Activated naive CD4-positive, alpha-beta T cell treated with anti-CD3 and anti-CD28 coated beads, Interleukin-2, amount 10 ng/mL, durations not matched to agents 5 hours and 36 hours (primary cell): ENCODE results near the gene DLST. TPM values are rescaled to one million over a fixed set of nuclear protein-coding genes. Genes with fewer than 3 reads are reported as not detected.

Source experiments
- total RNA-seq, 2 experiments: library from RNA; stranded (reverse); gene quantifications; one replicate each; pipeline ENCODE4 v1.2.3, GENCODE V29; 2021

The DLST gene
- total RNA-seq, result 10 to 100 TPM; 97.8 to 99.2 TPM

DNA sequence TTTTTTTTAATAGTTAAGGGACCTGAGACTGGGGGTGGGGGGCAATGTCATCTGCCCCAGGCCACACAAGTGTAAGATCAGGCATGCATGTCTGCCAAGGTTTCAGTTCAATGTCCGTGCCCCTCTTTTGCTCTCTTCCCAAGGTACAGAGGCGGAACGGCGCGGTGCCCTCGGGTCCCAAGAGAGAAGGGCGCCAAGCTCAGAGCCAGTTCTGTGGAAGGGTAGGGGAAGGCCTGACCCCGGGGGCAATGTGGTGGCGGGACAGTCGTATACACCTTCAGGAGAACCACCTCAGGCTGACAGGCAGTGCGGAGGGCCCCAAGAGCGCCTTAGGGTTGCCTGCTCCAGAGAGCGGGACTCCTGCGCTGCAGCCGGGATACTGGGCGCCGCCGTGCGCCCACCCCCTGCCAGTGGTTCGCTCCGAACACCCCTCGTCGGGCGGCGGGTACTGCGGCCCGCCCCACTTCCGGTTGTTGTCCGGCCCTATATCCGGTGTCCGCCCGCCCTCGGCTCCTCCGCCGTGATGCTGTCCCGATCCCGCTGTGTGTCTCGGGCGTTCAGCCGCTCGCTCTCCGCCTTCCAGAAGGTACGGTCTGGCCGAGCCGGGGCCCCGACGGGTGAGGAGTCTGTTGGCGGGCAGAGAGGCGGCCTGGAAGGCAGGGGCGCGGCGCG lies at the start of gene DLST:
Gene DLST (plus strand): TSS at position 486 of the 672 bp plus-strand sequence. CDS start 38 bp downstream, at position 524.

DNA sequence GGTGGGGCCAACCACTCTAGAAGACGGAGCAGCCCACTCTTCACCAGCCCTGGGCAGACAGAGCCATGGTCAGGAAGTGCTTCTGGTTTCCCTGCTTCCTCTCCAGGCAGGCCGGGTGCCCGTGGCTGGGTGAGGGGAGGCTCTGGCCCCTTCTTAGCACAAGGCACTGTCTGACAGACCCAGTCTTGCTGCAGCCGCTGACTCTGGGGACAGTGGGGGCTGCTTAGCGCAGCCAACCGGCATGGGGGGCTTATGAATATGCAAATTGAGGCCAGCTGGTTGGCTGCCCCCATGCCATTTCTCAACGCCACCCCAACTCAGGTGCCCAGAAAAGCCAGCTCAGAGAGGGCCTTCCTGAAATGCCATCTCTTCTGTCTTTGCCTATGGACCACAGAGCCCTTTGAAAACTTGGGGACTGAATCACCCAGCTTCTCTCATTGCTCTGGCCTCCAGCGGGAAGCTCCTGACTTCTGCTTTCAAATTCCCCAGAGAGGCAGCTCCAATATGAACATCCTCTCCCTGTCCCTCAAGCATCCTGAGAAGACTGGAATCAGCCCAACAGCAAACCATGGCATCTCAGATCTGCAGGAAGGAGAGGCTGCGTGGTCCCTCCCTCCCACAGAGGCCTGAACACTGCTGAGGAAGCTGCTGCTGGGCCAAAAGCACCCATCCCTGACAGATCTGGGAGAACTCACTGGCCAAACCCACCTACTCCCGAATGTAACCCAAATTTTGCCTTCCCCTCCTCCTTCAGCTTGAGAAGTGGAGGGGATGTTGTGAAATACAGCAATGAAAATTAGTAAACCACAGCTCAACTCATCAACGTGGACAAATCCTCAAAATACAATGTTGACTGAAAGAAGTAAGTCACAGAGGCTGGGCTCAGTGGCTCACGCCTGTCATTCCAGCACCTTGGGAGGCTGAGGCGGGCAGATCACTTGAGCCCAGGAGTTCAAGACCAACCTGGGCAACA lies 5.5 kb upstream of the DLST start, which contains the start of gene PROX2:
Gene PROX2 (minus strand): TSS at position 205 of the 973 bp plus-strand sequence. CDS start 12,311 bp downstream, outside the sequence.

DNA sequence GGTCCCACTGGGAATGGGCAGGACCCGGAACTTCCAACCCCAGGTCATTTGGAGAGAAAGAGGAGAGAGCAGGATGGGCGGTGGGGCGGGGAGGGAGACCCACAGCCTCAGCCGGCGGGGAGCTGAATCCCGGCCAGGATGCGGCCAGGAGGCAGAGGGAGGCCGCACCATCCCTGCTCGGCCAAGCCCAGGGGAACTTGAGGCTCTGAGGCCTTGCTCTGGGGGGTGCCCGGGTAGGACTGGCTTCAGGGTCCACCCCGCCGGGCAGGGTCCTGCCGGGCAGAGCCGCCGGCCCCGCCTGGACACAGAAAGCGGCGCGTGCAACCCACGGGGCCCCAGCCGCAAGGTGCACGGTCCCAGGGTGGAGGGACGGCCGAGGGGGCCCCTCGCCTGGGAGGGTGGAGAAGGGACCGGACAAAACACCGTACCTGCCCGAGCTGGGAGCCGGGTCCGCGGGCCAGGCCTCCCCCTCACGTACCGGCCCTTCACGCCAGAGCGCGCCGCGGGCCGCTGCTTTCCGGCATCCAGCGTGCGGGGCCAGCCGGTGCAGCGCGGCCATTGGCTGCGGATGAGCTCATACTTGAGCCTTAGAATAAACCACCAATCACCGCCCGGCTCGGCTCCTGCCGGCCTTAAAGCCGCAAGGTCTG lies 41.2 kb downstream of the DLST start, which contains the start of gene RPS6KL1:
Gene RPS6KL1 (minus strand): TSS at position 509 of the 650 bp plus-strand sequence. CDS start 1,719 bp downstream, outside the sequence.

Other genes starting within 250 kb of the DLST start
- gene AREL1, start 168.8 kb upstream of the DLST start, total RNA-seq, result 10 to 100 TPM; 38.2 to 40.8 TPM
- gene FCF1, start 168.8 kb upstream of the DLST start, total RNA-seq, result 10 to 100 TPM; 56.1 to 57.8 TPM
- gene YLPM1, start 118.6 kb upstream of the DLST start, total RNA-seq, result 10 to 100 TPM; 65.0 to 66.2 TPM
- not detected for gene PROX2, start 5.8 kb upstream of the DLST start, total RNA-seq
- gene RPS6KL1, start 41.3 kb downstream of the DLST start, total RNA-seq, result 1 to 10 TPM; 5.3 to 7.6 TPM
- under 1 TPM in 1 of 2 experiments, not detected in 1; 0.12 TPM for gene PGF, start 73.7 kb downstream of the DLST start, total RNA-seq
- gene EIF2B2, start 121.0 kb downstream of the DLST start, total RNA-seq, result 10 to 100 TPM; 44.2 to 45.5 TPM
- gene MLH3, start 169.6 kb downstream of the DLST start, total RNA-seq, result 10 to 100 TPM; 18.1 to 18.4 TPM
- 10 to 100 TPM; 40.8 to 43.0 TPM for gene ACYP1, start 182.1 kb downstream of the DLST start, total RNA-seq
- gene ZC2HC1C, start 187.7 kb downstream of the DLST start, total RNA-seq, result 1 to 10 TPM; 1.1 to 1.2 TPM
- gene NEK9, start 245.1 kb downstream of the DLST start, total RNA-seq, result 10 to 100 TPM; 77.8 to 83.2 TPM